ENCODE data around the gene TMEM214.

GRCh38 chr2:26983746-26984145, 49.0 kb upstream of the TMEM214 start:
- TF ChIP-seq CTCF (IDR thresholded peaks at IDR 0.05; ENCODE audit: low read length) (no peak), EZH2 (IDR thresholded peaks at IDR 0.05; ENCODE audit: borderline replicate concordance, low read length) (no peak)

Measured in OCI-LY1 (cell line).